ENCODE data around the gene TDO2. TPM values are rescaled to one million over a fixed set of nuclear protein-coding genes. Genes with fewer than 3 reads are reported as not detected.

Gene TDO2
- total and polyA plus RNA-seq, 2 of the 13 experiments (the other 11 are each of a cell fraction or from before 2014, with no cell fraction given), result not detected

DNA sequence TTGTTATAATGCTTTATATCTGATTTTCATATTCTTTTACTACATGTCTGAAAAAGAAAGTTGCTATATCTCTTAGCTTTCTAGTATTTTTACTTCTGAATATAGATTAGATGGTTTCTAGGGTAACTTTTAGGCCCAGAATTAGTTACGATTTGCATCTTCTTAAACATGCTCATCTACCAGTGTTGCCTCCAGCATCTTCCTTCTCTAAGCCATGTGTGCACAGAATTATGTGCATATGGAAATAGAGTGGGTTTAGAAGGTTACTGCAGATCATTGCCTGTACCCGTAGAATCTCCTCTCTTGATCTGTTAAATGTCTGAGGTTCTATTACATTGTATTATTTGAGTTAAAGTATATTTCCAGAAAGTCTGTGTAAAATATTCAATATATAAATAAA, 2.5 kb upstream of the TDO2 start:
- Histone ChIP-seq H2AFZ (ENCODE audit: low read length) (no peak overlapping the region), H4K20me1 (ENCODE audit: insufficient read depth, low read length) (no peaks in the 10 kb centered on the region), H3K4me2 (ENCODE audit: low read depth, low read length) (no peak overlapping the region), H3K79me2 (ENCODE audit: insufficient read depth, low read length) (no peaks in the 10 kb centered on the region), H3K9ac (ENCODE audit: insufficient read depth, low read depth, low read length) (no peak overlapping the region), H3K36me3 (replicated peaks in 1 of 2; ENCODE audit: control insufficient read depth in 1 of 2, insufficient read depth in 2 of 2, low read length in 2 of 2) (no peaks in the 10 kb centered on the region), H3K9me3 (ENCODE audit: low read length) (no peaks in the 10 kb centered on the region), H3K4me3 (replicated peaks in 1 of 3; ENCODE audit: insufficient read depth in 1 of 3, low read depth in 2 of 3, low read length in 3 of 3) (no peak overlapping the region), H3K27me3 (ENCODE audit: control insufficient read depth in 1 of 2, insufficient read depth in 2 of 2, low read length in 2 of 2) (no peaks in the 10 kb centered on the region), H3K4me1 (ENCODE audit: insufficient read depth, low read length) (no peaks in the 10 kb centered on the region), H3K27ac (ENCODE audit: extremely low read length, insufficient read depth, low read length) (no peak overlapping the region)
- intact Hi-C loops (cut with micrococcal nuclease; ENCODE audit: unreplicated experiment), result no loop called here
- WGBS (ENCODE audit: low lambda C conversion rate), result 12% methylated on average over 2 of the region's 2 CpGs
- FAIRE-seq (no peak), ATAC-seq (no peak), DNase-seq (ENCODE audit: low spot score) (no peak)
- CTCF ChIA-PET (ENCODE audit: low intra/inter-chr PET ratio, low total read pairs), result no interaction called here
- TF ChIP-seq, protein P1, sequence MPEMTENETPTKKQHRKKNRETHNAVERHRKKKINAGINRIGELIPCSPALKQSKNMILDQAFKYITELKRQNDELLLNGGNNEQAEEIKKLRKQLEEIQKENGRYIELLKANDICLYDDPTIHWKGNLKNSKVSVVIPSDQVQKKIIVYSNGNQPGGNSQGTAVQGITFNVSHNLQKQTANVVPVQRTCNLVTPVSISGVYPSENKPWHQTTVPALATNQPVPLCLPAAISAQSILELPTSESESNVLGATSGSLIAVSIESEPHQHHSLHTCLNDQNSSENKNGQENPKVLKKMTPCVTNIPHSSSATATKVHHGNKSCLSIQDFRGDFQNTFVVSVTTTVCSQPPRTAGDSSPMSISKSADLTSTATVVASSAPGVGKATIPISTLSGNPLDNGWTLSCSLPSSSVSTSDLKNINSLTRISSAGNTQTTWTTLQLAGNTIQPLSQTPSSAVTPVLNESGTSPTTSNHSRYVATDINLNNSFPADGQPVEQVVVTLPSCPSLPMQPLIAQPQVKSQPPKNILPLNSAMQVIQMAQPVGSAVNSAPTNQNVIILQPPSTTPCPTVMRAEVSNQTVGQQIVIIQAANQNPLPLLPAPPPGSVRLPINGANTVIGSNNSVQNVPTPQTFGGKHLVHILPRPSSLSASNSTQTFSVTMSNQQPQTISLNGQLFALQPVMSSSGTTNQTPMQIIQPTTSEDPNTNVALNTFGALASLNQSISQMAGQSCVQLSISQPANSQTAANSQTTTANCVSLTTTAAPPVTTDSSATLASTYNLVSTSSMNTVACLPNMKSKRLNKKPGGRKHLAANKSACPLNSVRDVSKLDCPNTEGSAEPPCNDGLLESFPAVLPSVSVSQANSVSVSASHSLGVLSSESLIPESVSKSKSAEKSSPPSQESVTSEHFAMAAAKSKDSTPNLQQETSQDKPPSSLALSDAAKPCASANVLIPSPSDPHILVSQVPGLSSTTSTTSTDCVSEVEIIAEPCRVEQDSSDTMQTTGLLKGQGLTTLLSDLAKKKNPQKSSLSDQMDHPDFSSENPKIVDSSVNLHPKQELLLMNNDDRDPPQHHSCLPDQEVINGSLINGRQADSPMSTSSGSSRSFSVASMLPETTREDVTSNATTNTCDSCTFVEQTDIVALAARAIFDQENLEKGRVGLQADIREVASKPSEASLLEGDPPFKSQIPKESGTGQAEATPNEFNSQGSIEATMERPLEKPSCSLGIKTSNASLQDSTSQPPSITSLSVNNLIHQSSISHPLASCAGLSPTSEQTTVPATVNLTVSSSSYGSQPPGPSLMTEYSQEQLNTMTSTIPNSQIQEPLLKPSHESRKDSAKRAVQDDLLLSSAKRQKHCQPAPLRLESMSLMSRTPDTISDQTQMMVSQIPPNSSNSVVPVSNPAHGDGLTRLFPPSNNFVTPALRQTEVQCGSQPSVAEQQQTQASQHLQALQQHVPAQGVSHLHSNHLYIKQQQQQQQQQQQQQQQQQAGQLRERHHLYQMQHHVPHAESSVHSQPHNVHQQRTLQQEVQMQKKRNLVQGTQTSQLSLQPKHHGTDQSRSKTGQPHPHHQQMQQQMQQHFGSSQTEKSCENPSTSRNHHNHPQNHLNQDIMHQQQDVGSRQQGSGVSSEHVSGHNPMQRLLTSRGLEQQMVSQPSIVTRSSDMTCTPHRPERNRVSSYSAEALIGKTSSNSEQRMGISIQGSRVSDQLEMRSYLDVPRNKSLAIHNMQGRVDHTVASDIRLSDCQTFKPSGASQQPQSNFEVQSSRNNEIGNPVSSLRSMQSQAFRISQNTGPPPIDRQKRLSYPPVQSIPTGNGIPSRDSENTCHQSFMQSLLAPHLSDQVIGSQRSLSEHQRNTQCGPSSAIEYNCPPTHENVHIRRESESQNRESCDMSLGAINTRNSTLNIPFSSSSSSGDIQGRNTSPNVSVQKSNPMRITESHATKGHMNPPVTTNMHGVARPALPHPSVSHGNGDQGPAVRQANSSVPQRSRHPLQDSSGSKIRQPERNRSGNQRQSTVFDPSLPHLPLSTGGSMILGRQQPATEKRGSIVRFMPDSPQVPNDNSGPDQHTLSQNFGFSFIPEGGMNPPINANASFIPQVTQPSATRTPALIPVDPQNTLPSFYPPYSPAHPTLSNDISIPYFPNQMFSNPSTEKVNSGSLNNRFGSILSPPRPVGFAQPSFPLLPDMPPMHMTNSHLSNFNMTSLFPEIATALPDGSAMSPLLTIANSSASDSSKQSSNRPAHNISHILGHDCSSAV (CRISPR knock-in tag; IDR thresholded peaks at IDR 0.05; ENCODE audit: borderline replicate concordance), result no peak
- TF ChIP-seq ZNF205 (CRISPR knock-in tag; IDR thresholded peaks at IDR 0.05), result no peak
- no peak for TF ChIP-seq ZNF12 (CRISPR knock-in tag; IDR thresholded peaks at IDR 0.05)
- no peak for TF ChIP-seq SNRNP70 (IDR thresholded peaks at IDR 0.05; ENCODE audit: low read depth, low read length)
- no peak for TF ChIP-seq POLR2AphosphoS5 (IDR thresholded peaks at IDR 0.05; ENCODE audit: low read depth, low read length)
- TF ChIP-seq DMAP1 (CRISPR knock-in tag; IDR thresholded peaks at IDR 0.05), result no peak
- TF ChIP-seq HNF4A (CRISPR knock-in tag; IDR thresholded peaks at IDR 0.05), result no peak
- TF ChIP-seq, protein P2, sequence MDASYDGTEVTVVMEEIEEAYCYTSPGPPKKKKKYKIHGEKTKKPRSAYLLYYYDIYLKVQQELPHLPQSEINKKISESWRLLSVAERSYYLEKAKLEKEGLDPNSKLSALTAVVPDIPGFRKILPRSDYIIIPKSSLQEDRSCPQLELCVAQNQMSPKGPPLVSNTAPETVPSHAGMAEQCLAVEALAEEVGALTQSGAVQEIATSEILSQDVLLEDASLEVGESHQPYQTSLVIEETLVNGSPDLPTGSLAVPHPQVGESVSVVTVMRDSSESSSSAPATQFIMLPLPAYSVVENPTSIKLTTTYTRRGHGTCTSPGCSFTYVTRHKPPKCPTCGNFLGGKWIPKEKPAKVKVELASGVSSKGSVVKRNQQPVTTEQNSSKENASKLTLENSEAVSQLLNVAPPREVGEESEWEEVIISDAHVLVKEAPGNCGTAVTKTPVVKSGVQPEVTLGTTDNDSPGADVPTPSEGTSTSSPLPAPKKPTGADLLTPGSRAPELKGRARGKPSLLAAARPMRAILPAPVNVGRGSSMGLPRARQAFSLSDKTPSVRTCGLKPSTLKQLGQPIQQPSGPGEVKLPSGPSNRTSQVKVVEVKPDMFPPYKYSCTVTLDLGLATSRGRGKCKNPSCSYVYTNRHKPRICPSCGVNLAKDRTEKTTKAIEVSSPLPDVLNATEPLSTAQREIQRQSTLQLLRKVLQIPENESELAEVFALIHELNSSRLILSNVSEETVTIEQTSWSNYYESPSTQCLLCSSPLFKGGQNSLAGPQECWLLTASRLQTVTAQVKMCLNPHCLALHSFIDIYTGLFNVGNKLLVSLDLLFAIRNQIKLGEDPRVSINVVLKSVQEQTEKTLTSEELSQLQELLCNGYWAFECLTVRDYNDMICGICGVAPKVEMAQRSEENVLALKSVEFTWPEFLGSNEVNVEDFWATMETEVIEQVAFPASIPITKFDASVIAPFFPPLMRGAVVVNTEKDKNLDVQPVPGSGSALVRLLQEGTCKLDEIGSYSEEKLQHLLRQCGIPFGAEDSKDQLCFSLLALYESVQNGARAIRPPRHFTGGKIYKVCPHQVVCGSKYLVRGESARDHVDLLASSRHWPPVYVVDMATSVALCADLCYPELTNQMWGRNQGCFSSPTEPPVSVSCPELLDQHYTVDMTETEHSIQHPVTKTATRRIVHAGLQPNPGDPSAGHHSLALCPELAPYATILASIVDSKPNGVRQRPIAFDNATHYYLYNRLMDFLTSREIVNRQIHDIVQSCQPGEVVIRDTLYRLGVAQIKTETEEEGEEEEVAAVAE (CRISPR knock-in tag; IDR thresholded peaks at IDR 0.05; ENCODE audit: borderline replicate concordance), result no peak
- TF ChIP-seq GATAD2A (CRISPR knock-in tag; IDR thresholded peaks at IDR 0.05), result no peak
- TF ChIP-seq SMAD1 (CRISPR knock-in tag; IDR thresholded peaks at IDR 0.05; ENCODE audit: borderline replicate concordance, low read depth), result no peak
- in situ Hi-C loops (cut with HindIII; ENCODE audit: extremely low pct_ligation_motif_present, low pct_unique_long_range_greater_than_20kb), result no loop called here
- POLR2A ChIA-PET, result no interaction called here
- BruUV-seq (replicated peaks), result no TSS peak

Measured in HepG2 (cell line).